Stimulated activated CD4-positive, alpha-beta T cell treated with anti-CD3 and anti-CD28 coated beads, TNF-alpha, amount 100 ng/mL, for 4 hours (primary cell): ENCODE measurements around the gene MRPL40.

ENCODE experiments used
- DNase-seq, 3 experiments: peaks; one replicate each; pipeline ENCODE4 v3.0.0-alpha.2; 2020; ENCODE audit warnings: low read depth in 3 of 3

Gene MRPL40

DNA sequence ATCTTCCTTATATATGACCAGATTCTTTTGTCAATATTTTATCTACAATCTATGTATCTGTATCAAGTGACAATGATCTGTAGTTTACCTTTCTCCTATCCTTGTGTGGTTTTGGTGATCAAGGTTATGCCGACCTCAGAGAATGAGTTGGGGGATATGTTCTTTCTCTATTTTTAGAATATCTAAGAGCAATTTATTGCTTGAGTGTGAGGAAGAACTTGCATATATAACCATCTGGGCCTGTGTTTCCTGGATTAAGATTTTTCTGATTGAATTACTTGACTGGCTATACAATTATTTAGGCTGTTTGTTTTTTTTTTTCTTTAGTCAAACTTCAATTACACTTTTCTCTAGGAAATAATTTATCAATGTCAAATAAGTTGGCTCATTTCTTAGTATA is 29.2 kb downstream of the MRPL40 start:
- no peak for DNase-seq

DNA sequence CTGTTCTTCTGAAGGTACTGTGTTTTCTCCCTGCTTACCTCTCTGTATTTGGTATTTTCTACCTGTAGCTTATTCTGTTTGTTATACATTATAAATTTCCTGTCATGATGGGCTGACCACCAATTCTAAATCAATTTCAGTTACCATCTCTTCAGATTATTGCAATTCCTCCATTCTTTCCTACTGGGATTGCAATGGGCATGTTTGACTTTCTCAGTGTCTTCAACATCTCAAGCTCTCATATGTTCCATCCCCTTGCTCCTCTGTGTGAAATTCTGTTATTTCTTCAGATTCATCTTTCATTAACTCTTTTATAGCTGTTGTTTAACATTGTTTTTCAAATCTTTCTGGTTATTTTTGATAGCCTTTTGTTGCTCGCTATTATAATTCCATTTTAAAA is 30.7 kb downstream of the MRPL40 start:
- DNase-seq: no peak

DNA sequence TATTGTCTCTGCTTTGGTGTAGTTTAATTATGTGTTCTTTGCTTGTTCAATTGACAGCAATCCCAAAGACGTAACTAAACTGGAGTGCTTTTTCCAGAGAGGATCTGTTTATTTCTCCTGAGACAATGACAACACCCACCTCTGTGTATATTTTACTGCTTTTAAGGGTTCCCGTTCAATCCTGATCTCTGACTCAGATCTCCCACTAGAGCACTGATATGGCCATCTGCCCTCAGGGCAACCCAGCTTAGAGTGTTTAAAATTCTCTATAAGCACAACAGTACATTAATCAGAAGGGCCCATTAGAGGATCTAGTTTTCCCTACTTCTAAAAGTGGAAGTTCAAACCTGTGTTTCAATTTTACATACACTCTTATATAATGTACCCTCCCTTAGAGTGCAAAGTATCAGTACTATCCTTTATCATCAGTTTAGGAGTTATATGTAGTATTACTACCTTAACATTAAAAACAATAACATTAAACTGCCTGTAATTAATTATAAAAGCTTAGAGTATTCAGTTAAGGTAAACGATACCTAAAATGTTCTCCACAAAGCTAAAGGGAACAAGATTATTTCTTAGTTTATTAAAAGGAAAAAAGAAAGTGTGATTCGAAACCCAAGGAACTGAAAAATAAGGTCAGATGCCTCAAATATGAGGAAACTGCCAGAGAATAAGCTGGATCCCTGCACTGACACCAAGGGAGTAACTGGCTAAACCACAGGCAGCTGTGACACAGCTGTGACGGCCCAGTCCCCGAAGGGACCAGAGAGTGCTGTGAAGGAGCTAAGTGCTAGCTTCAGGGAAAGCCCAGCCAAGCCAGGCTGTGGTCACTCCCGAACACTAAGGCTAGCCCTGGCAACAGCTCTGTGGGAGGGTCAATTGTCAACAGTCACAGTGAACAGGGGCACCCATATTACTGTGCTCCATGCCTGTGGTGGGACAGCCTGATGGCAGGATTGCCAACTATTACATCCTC is 31.4 kb downstream of the MRPL40 start:
- DNase-seq: no peak

DNA sequence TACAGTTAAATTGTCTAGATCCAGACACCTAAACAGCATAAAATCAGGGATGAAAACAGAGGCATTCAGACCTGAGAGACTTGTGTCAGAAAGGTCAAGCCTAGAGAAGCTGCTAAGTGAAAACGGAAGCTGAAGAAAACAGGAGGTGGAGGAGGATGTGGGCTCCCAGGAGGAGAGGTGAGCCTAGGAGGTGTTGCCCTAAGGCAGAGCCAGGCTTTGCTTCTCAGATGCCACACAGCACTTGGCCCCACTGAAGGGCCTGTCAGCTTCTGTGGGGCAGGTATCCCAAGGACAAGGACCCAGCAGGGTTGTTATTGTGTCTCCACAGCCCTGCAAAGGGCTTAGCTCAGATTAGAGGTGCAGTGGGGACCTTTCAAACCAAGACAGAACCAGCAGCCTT is 32.2 kb downstream of the MRPL40 start:
- no peak for DNase-seq

DNA sequence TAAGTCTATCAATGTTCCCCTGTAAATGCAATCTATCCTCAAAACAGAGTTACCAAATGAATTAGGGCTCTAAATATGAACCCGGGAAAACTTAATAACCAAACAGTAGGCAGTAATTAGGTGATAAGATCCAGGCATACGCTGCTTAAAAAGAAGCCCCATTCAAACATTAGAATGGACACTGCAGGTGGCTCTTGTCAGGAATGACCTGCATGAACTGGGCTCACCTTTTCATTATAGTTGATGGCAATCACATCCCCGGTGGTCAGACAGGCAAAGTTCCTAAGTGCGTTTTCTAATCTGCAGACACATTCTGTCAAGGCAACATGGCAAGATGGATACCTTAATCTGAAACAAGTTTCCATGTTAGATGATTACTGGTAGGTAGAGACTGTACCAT is 32.6 kb downstream of the MRPL40 start:
- DNase-seq: no peak

DNA sequence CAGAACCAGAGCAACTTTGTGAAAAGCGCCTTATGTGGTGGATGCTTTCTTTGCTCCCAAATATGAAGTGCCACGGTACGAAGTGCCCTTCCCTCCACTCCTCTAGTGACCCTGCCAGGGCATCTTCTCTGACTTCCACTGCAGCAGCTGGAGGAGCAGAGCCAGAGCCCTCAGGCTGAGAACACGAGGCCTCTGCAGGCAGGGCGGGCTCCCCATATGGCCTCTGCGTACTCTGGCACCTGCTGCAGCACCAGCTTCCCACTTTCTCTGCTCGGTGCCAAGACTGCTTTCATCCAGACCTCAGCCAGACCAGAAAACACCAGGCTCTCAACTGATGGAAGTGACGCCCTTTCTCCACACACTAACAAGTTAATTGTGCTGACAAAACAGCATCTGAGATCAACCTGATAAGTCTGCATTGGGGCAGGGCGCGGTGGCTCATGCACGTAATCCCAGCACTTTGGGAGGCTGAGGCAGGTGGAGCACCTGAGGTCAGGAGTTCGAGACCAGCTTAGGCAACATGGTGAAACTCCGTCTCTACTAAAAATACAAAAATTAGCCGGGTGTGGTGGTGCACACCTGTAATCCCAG is 33.9 kb downstream of the MRPL40 start:
- DNase-seq: no peak

DNA sequence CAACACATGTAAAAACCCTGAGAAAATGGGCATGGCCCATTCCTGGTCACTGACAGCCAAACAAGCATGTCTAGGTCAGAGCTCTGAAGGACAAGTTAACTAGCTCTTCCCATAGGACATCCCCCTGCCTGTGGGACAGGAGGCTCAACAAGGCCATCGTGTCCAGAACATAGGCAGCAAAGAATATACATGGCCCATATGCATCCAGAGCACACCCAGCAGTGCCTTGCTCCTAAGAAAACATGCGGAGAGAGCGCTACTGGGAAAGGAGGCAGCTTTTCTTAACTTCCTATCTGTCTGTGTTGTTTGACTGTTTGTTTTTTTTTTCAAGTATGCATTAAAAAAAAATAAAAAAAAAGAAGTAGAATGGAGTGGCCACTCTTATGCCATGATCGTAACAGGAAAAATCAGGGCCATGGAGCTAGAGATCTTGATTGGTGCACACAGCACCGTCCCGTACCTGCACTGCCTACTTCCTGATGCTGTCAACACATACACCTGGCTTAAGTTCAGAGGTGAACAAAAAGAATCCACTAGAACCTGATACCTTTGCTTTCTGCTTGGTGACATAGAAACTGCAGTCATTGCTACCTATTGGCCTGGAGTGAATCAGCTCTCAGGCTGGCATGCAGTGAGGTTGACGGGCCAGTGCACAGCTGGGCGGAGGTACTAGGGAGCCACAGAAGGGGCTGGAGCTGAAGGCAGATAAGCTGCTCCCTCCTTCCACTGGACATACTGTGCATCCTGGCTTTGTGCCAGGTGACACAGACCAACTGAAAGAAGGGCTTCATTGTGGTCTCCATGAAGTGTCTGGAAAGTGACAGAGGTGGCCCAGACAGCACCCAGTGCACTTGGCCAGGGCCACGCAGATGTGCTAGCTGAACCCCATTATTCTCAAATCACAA is 34.8 kb downstream of the MRPL40 start:
- no peak for DNase-seq

DNA sequence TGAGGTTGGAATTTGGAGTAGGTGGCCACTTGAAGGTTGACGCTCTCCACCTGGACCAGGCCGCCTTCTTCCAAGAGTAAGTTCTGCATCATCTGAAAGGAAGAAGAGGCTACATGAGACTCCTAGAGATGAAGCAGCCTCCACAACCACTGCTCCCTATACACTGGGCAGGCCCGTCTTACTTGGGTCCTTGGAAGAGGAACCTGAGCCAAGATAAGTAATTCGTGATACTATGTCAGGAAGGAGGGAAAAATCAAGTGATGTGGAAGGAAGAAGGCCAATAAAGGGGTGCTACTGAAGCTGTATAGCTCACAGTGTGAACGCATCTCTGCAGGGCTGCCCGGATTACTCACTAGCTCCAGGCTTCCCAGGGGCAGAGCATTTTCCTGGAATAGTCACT is 35.6 kb downstream of the MRPL40 start:
- DNase-seq: no peak

DNA sequence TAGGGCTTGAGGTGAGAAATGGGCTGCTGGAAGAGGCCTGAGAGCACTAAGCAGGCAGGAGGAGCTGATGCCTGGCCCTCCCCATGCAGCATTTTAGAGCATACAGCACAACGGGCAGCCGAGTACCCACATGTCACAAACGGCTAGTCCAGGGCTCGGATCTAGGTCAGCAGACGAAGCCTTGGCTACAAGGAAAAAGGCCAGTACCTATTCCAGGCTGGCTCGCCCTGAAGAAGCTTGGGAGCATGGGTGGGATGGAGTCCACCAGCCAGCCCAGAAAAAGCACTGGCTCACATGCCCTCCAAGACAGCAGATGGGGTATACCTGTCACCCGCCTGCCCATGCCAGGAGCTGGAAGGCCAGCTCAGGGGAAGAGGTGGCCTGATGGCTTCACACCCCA is 37.1 kb downstream of the MRPL40 start:
- no peak for DNase-seq

DNA sequence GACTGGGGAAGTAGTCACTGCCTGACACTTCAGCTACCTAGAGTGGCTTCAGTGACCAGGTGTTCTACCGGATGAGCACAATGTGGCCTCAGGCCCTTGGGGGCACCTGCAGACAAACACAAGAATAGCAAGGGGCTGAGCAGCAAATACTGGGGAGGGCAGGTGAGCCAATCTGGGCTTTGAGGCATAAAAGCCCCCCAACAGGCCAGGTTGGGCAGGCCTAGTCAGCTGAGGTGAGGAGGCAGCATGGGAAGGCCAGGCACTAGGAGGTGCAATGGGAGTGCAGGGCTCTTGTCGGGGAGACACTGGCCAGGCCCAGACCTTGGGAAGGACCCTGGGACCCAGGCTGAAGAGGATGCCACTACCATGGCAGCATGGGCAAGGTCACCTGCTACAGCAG is 37.7 kb downstream of the MRPL40 start:
- no peak for DNase-seq

DNA sequence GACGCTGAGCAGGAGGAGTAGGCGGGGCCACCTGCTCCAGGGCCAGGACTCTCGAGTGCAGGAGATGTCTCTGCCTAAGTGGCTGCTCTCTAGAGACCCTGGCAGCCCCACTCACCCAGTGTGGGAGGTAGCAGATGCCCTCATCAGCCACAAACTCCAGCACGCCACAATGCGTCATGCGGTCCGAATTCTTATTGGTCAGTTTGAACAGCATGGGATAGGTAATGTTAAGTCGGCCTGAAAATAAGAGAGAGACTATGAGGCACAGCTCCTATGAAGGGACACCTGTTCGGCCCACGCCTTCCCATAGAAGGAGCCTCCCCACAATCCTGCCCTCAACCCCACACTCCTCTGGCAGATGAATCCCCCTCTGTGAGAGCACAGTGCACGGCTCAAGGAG is 39.2 kb downstream of the MRPL40 start:
- no peak for DNase-seq

DNA sequence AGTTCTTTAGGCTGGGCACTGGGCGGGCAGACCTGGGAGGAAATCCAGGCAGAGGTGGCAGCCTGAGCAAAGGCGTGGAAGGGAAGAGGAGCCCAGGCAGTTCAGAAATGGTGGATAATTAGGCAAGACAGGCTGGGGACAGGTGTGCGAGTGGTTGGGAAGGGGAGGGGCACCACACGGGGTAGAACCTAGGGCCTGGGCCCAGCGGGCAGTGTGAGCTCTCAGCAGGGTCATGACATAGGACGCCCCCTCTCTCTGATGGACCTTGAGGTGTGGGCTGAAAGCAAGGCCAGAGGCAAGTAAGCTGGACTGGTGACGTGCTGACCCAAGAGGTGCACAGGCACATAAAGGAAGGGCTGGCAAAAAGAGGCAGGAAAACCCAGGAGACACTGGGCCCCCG is 39.9 kb downstream of the MRPL40 start:
- DNase-seq: no peak

DNA sequence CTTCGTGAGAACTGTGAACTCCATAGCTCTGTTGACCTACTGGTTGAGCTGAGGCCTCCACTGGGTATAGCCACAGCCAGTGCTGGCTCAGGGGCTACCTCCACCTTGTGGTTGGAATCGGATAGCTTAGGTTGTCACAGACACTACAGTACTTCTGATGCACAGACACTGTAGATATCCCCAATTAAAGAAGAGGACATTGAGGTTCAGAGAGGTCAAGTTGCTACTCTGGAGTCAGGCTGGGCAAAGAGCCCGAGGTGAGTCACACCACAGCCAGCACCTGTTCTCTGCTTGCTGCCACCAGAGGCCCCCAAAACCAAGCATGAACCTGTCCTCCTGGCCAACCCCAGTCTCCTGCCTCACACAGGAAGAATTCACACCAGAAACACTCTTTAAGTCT is 41.2 kb downstream of the MRPL40 start:
- no peak for DNase-seq

DNA sequence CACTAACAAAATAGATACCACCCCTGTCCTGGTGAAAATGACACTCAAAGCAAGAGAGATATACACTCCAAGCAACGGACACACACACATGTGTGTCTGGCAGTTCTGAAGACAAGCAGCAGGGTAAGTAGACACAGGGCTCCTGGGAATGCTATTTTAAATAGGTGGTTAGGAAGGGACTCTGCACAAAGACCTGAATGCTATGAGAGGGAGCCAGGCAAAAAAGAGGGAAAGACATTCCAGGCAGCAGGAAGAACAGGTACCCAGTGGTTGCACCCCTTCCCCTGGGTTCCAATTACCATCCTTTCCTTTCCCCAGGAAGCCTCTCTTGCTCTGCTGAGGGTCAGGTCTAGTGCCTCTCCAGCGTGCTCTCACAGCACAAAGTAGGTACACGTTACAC is 43.7 kb downstream of the MRPL40 start:
- no peak for DNase-seq

DNA sequence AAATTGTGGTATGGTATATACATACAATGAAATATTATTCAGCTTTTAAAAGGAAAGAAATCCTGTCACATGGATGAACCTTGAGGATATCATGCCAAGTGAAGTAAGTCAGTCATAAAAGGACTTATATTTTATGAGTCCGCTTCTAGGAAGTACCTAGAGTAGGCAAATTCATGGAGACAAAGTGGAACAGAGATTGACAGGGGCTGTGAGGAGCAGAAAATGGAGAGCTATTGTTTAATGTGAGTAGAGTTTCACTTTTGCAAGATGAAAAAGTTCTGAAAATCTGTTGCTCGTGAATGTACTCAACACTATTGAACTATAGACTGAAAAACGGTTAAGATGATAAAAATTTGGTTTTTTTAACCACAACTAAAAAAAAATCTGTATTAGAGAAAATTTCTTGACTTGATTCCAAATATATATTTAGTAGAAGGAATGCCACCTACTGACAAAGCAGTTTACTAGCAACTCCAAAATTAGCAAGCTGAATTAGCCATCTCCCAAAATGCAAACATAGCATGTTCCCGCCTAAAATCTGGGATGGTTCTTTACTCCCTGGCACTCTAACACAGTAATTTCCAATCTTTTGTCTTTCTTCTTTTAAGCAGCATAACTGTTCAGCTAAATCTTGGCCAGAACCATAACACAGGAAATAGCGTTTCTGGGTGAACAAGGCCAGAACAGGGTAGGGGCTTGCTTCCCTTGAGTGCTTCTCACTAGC is 45.1 kb downstream of the MRPL40 start:
- DNase-seq: no peak

DNA sequence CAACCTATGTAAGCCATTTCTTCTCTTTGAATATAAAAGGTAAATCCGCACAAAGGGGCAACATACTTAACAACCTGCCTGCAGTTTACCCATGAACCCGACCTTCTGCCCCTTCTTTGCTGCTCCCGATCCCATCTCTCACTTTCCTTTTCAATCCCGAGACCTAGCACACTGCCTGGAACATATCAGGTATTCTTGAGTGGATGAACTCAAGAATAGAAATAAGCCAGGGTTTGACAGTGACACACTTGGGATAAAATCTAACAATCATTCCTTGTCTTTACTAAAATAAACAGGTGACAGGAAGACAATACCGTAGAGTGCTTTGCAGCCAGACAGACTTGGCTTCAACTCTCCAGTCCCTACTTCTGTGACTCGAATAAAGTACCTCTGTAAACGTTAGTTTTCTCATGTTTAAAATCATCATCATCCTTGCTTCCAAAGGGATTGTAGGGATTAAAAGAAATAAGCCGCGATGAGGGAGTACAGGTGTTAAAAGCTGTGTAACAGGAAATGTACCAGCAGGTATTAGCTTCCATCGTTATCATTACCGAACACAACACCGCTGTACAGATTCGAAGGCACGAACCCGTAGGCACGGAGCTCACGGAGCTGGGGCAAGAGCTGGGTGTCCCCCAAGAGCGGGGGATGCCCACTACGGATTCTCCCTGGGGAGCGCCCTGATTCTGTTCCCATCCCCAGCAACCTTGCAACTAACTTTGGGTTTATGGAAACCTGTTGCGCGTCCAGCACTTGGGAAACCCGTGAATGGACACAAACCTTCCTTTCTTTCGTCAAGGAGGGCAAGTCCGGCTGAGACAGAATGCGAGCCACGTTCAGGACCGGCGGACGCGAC is 45.9 kb downstream of the MRPL40 start:
- DNase-seq: peak in 1 of 3 experiments; percentile 7

DNA sequence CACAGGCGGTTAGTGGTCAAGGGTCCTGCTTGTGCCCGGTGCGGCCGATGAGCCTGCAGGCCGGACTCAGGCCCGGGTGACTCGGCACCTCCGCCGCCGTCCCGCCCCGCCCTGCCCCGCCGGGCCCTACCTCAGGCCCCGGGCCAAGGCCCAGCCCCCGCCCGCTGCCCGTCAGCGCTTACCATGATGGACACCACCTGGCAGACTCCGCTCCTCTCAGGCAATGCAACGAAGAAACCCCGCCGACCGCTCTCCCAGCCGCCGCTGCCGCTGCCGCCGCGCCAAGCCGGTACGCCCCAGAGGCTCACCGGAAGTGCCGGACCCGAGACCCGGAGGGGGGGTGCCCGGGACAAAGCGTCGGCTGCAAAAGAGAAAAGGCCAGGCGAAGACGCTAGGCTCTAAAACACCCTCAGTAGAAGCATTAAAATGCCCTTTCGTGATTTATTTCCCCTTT is 46.6 kb downstream of the MRPL40 start, which contains the start of gene UFD1:
UFD1 (minus strand) TSS at position 293 of the 454 bp plus-strand sequence; CDS start at position 185, 108 bp downstream.
- peak; percentile 54 to 57 (median 56) for DNase-seq

DNA sequence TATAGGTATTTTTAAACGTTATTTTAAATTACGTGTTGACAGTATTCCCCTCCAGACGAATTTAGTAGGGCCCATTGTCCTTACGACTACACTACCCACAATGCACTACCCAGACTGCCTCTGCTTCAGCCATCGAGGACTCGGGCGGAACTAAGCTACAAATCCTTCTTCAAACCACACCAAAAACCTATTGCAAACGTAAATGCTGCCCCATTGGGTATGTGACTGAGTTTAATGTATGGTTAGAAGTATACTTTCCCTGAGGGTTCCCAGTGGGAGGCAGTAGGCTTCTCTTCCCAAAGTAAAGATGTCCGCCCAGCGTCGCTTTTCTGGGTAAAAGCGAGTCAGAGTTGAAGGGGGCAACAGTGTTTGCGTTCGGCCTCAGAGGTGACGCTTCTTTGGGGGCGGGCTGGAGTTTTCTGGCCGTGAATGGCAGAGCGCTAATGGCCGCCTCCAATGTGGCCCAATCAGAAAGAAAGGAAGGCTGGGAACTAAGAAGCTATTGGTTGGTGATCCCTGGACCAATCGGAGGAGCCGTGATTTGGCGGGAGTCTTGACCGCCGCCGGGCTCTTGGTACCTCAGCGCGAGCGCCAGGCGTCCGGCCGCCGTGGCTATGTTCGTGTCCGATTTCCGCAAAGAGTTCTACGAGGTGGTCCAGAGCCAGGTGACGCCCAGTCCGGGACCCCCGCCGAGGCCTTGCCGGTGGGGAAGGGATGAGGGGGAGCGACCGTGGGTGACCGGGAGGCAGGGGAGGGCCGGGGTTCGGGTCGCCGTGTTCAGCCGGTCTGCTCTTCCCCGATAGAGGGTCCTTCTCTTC is 47.2 kb downstream of the MRPL40 start, which contains the start of gene CDC45:
CDC45 (plus strand) TSS at position 566 of the 818 bp plus-strand sequence; CDS start at position 615, 49 bp downstream.
- peak; percentile 70 to 88 (median 85) for DNase-seq

DNA sequence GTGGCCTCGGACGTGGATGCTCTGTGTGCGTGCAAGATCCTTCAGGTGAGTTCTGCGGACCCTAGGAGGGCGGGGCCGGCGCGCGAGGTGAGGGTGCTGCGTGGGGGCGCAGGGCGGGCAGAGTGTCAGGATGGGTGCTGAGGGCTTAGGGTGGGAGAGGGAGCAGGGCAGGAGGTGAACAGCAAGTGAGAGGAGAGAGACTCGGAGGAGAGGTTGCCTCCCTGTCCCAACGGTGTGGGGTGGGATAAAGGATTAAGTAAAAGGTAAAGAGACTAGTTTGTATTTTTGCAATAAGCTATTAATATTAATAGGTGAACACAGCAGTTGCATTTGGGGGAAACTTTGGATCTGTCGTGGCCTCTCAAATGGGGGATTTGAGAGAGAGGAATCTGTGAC is 47.8 kb downstream of the MRPL40 start:
- no peak for DNase-seq
